H1 (cell line): ENCODE data around the gene NOL9. TPM values are rescaled to one million over a fixed set of nuclear protein-coding genes. Genes with fewer than 3 reads are reported as not detected.

Experiments used
- CTCF ChIA-PET: fragments of 300-600 bp; sonication (Branson Sonifier 250); formaldehyde crosslinking; loops from one replicate; lab custom pipeline; 2021; ENCODE audit not compliant: partially characterized antibody; lab: Charles Lee
- POLR2A ChIA-PET: fragments of 300-600 bp; sonication (Branson Sonifier 250); formaldehyde crosslinking; loops from one replicate; lab custom pipeline; 2021; ENCODE audit warnings: inconsistent platforms; ENCODE audit not compliant: partially characterized antibody; lab: Charles Lee
- DNase-seq, 2 experiments: peaks; one replicate each; pipeline versions ENCODE4 v3.0.0 to v3.0.0-alpha.2; 2010 to 2022; ENCODE audit warnings: low spot score in 2 of 2, low read depth in 1 of 2, mixed read lengths in 1 of 2
- FAIRE-seq: peaks from 2 replicates; lab custom pipeline; 2011; peaks lifted over from hg19 to GRCh38; lab: Jason Lieb, UNC
- H2AFZ ChIP-seq: 2 replicates; pipeline ENCODE4 v1.8.1; 2012; ENCODE audit warnings: low read length, inconsistent platforms
- H2AK5ac ChIP-seq: 2 replicates; pipeline ENCODE4 v1.6.1; 2013; ENCODE audit warnings: low read depth, low read length
- H2BK120ac ChIP-seq: replicated peaks from 2 replicates; pipeline ENCODE3; 2013; ENCODE audit warnings: low read depth, low read length, inconsistent platforms
- H2BK12ac ChIP-seq: 2 replicates; pipeline ENCODE4 v1.6.1; 2013; ENCODE audit warnings: low read depth, low read length
- H2BK15ac ChIP-seq: 2 replicates; pipeline ENCODE4 v1.6.1; 2013; ENCODE audit warnings: low read length
- H2BK20ac ChIP-seq: 2 replicates; pipeline ENCODE4 v1.6.1; 2013; ENCODE audit warnings: low read length
- H2BK5ac ChIP-seq: 2 replicates; pipeline ENCODE4 v1.6.1; 2013; ENCODE audit warnings: low read depth, low read length
- H3K14ac ChIP-seq: 2 replicates; pipeline ENCODE4 v1.6.1; 2013; ENCODE audit warnings: inconsistent platforms; ENCODE audit not compliant: insufficient read length
- H3K18ac ChIP-seq: 2 replicates; pipeline ENCODE4 v1.6.1; 2013; ENCODE audit warnings: low read length; ENCODE audit errors: extremely low read depth
- H3K23ac ChIP-seq: 2 replicates; pipeline ENCODE4 v1.6.1; 2013; ENCODE audit warnings: inconsistent platforms; ENCODE audit not compliant: insufficient read length
- H3K23me2 ChIP-seq: 2 replicates; pipeline ENCODE4 v1.6.1; 2013; ENCODE audit warnings: low read depth, low read length
- H3K27ac ChIP-seq: 2 replicates; pipeline ENCODE4 v1.6.1; 2011; ENCODE audit warnings: low read depth, low read length, inconsistent platforms
- H3K27me3 ChIP-seq, 4 experiments: replicated peaks in 1 of 4; 1 replicate in 1 of 4; 2 replicates in 3 of 4; pipeline versions ENCODE4 v1.6.1 to v1.8.1; 2011 to 2013; ENCODE audit warnings: low read length in 3 of 4, mild to moderate bottlenecking in 3 of 4, inconsistent platforms in 2 of 4, mixed read lengths in 2 of 4, moderate library complexity in 1 of 4; ENCODE audit not compliant: control insufficient read depth in 3 of 4, insufficient read depth in 3 of 4; ENCODE audit errors: extremely low read depth in 1 of 4
- H3K36me3 ChIP-seq, 4 experiments: 2 replicates each; pipeline versions ENCODE4 v1.6.1 to v1.8.1; 2011 to 2013; ENCODE audit warnings: mild to moderate bottlenecking in 4 of 4, low read length in 3 of 4, moderate library complexity in 2 of 4, control low read depth in 1 of 4, inconsistent platforms in 1 of 4; ENCODE audit not compliant: insufficient read depth in 4 of 4, control insufficient read depth in 2 of 4
- H3K4ac ChIP-seq: replicated peaks from 2 replicates; pipeline ENCODE3; 2013; ENCODE audit warnings: low read length, low read depth, mixed read lengths, inconsistent platforms; ENCODE audit not compliant: insufficient read length
- H3K4me1 ChIP-seq, 4 experiments: replicated peaks in 1 of 4; 1 replicate in 1 of 4; 2 replicates in 3 of 4; pipeline versions ENCODE4 v1.6.1 to v1.8.1; 2011 to 2013; ENCODE audit warnings: low read length in 3 of 4, inconsistent platforms in 2 of 4, mixed read lengths in 1 of 4; ENCODE audit not compliant: insufficient read depth in 4 of 4, control insufficient read depth in 3 of 4
- H3K4me2 ChIP-seq, 2 experiments: 2 replicates each; pipeline versions ENCODE4 v1.6.1 to v1.8.1; 2011 to 2013; ENCODE audit warnings: low read depth in 2 of 2, low read length in 2 of 2, control low read depth in 1 of 2, inconsistent platforms in 1 of 2, mild to moderate bottlenecking in 1 of 2; ENCODE audit not compliant: insufficient read depth in 1 of 2
- H3K4me3 ChIP-seq, 4 experiments: fragments of 200-600, 300-600 bp in 1 of 4; sonication (generic), shearing (Covaris generic), sonication (Bioruptor Twin) in 1 of 4; 2 replicates each; pipeline versions ENCODE4 v1.5.1 to v1.8.1; 2011 to 2016; ENCODE audit warnings: low read length in 4 of 4, low read depth in 3 of 4, control low read depth in 2 of 4, inconsistent platforms in 2 of 4, mild to moderate bottlenecking in 2 of 4, mixed read lengths in 1 of 4, moderate library complexity in 1 of 4; ENCODE audit not compliant: insufficient read depth in 2 of 4; ENCODE audit errors: extremely low read depth in 1 of 4
- H3K56ac ChIP-seq: replicated peaks from 2 replicates; pipeline ENCODE3; 2013; ENCODE audit warnings: low read depth, mild to moderate bottlenecking, mixed read lengths, low read length, inconsistent platforms; ENCODE audit not compliant: insufficient read length
- H3K79me1 ChIP-seq: 2 replicates; pipeline ENCODE4 v1.6.1; 2013; ENCODE audit warnings: low read depth, low read length, control low read depth
- H3K79me2 ChIP-seq, 2 experiments: 2 replicates each; pipeline versions ENCODE4 v1.6.1 to v1.8.1; 2012 to 2013; ENCODE audit warnings: low read length in 2 of 2, mild to moderate bottlenecking in 2 of 2, inconsistent platforms in 1 of 2; ENCODE audit not compliant: insufficient read depth in 2 of 2, control insufficient read depth in 1 of 2
- H3K9ac ChIP-seq, 4 experiments: replicated peaks in 1 of 4; 1 replicate in 1 of 4; 2 replicates in 3 of 4; pipeline versions ENCODE4 v1.6.1 to v1.8.1; 2011 to 2013; ENCODE audit warnings: low read depth in 3 of 4, low read length in 3 of 4, control low read depth in 2 of 4, mild to moderate bottlenecking in 2 of 4, moderate library complexity in 2 of 4, inconsistent platforms in 1 of 4; ENCODE audit errors: extremely low read depth in 1 of 4
- H3K9me3 ChIP-seq, 2 experiments: 2 replicates each; pipeline versions ENCODE4 v1.6.1 to v1.8.1; 2012 to 2013; ENCODE audit warnings: mild to moderate bottlenecking in 2 of 2, moderate library complexity in 2 of 2, control low read depth in 1 of 2, inconsistent platforms in 1 of 2, low read depth in 1 of 2, low read length in 1 of 2, mixed read lengths in 1 of 2; ENCODE audit not compliant: insufficient read depth in 2 of 2
- H4K20me1 ChIP-seq, 2 experiments: replicated peaks in 1 of 2; 2 replicates each; pipeline versions ENCODE3 to v1.8.1; 2011 to 2013; ENCODE audit warnings: inconsistent platforms in 2 of 2, low read length in 2 of 2, mild to moderate bottlenecking in 1 of 2; ENCODE audit not compliant: insufficient read depth in 2 of 2, control insufficient read depth in 1 of 2
- H4K5ac ChIP-seq: 2 replicates; pipeline ENCODE4 v1.6.1; 2013; ENCODE audit warnings: low read length, low read depth, mixed read lengths, inconsistent platforms; ENCODE audit not compliant: insufficient read length
- H4K8ac ChIP-seq: 2 replicates; pipeline ENCODE4 v1.8.0; 2013; ENCODE audit warnings: mild to moderate bottlenecking, moderate library complexity, low read length, inconsistent platforms; ENCODE audit not compliant: insufficient read depth; ENCODE audit errors: extremely low read depth
- H4K91ac ChIP-seq: replicated peaks from 2 replicates; pipeline ENCODE3; 2013; ENCODE audit warnings: low read length, mixed read lengths, inconsistent platforms; ENCODE audit not compliant: insufficient read length
- ATF2 ChIP-seq: IDR thresholded peaks from 2 replicates; pipeline ENCODE4 v1.6.1; 2012; ENCODE audit warnings: low read length, inconsistent platforms
- BCL11A ChIP-seq, 2 experiments: IDR thresholded peaks; one replicate each; pipeline ENCODE4 v1.6.1; 2011; ENCODE audit warnings: low read depth in 2 of 2, low read length in 2 of 2, mild to moderate bottlenecking in 2 of 2
- POLR2A ChIP-seq, 2 experiments: IDR thresholded peaks; 1 replicate in 1 of 2; 2 replicates in 1 of 2; pipeline ENCODE4 v1.6.1; 2011; ENCODE audit warnings: low read depth in 2 of 2, low read length in 2 of 2, mild to moderate bottlenecking in 2 of 2; ENCODE audit errors: control extremely low read depth in 1 of 2
- SP4 ChIP-seq: IDR thresholded peaks from 2 replicates; pipeline ENCODE4 v1.6.1; 2012; ENCODE audit warnings: low read length, inconsistent platforms
- TBP ChIP-seq: IDR thresholded peaks from 2 replicates; pipeline ENCODE4 v1.6.1; 2011; ENCODE audit warnings: low read depth, low read length, improper control_type of control experiment
- YY1 ChIP-seq: IDR thresholded peaks from 2 replicates; pipeline ENCODE4 v1.6.1; 2011; ENCODE audit warnings: low read depth, mild to moderate bottlenecking, low read length
- WGBS, 2 experiments: shearing (Covaris generic) in 1 of 2; methylation state at CpG; one replicate each; pipeline versions ENCODE4 v1.1.6 to v1.1.7; 2013 to 2015; ENCODE audit warnings: low lambda C conversion rate in 2 of 2, mixed read lengths in 2 of 2, inconsistent platforms in 1 of 2, low coverage in 1 of 2, missing lambda C conversion rate in 1 of 2; ENCODE audit not compliant: insufficient replicate concordance in 2 of 2, insufficient coverage in 1 of 2, insufficient read length in 1 of 2; ENCODE audit errors: extremely low coverage in 1 of 2, missing lambda C conversion rate in 1 of 2; 5-methylcytosine and 5-hydroxymethylcytosine counted together
- polyA plus RNA-seq, 7 experiments: library from polyadenylated mRNA; depleted of rRNA in 3 of 7; stranded (reverse) in 5 of 7; unstranded in 2 of 7; fragments of >200 nt in 5 of 7; fragments of 200-250 nt in 2 of 7; gene quantifications; 1 replicate in 5 of 7; 2 replicates in 1 of 7; 4 replicates in 1 of 7; pipeline versions ENCODE4 v1.2.1 to v1.2.3, GENCODE V29; 2011 to 2013; ENCODE audit warnings: missing spikeins in 2 of 7, mixed read lengths in 2 of 7
- total RNA-seq: library from RNA; stranded (reverse); fragmentation: NEBNext Ultra II Directional; extraction: Animal tissue kit (Norgen Biotek cat#: 25700); gene quantifications from 2 replicates; pipeline ENCODE4 v1.2.1, GENCODE V29; 2021

NOL9 gene
- total and polyA plus RNA-seq, 2 of the 8 experiments (the other 6 are each of a cell fraction or from before 2014, with no cell fraction given), result 17.1 to 38.1 TPM

GRCh38 chr1:6592865-6593593, 38.7 kb upstream of the NOL9 start:
- no peaks in the 10 kb centered on the region for H3K79me1 ChIP-seq
- H2BK120ac ChIP-seq, result no peak overlapping the region
- H3K4me1 ChIP-seq, result no peaks in the 10 kb centered on the region
- CTCF ChIA-PET, result interaction anchor here (0.8 to 1.7 kb wide), 3 partner anchors 11 to 121 kb away, joined by 3 to 4 read pairs (median 4); no protein-coding TSS in a partner anchor
- no peak overlapping the region for H3K9ac ChIP-seq
- peaks cover 3 to 54% (median 32%) of the 10 kb centered on the region in 4 experiments for H3K36me3 ChIP-seq
- POLR2A ChIA-PET, result interaction anchor here (0.9 to 17.4 kb wide), 4 partner anchors 7 to 46 kb away, joined by 3 to 196 read pairs (median 6); partner anchors contain the start of gene KLHL21
- H3K27me3 ChIP-seq, result no peaks in the 10 kb centered on the region
- peaks cover 13 to 40% of the 10 kb centered on the region in 2 experiments for H4K20me1 ChIP-seq
- H4K5ac ChIP-seq, result no peak overlapping the region
- no peak overlapping the region for H2BK20ac ChIP-seq
- DNase-seq (no peak), FAIRE-seq (no peak)
- no peak overlapping the region for H3K4ac ChIP-seq
- H2BK12ac ChIP-seq, result no peak overlapping the region
- TF ChIP-seq SP4 (no peak), BCL11A (IDR thresholded peaks at IDR 0.05; ENCODE audit: low read depth in 2 of 2, low read length in 2 of 2) (no peak), YY1 (no peak), ATF2 (no peak), TBP (no peak), POLR2A (IDR thresholded peaks at IDR 0.05; ENCODE audit: control extremely low read depth in 1 of 2, low read depth in 2 of 2, low read length in 2 of 2) (0 out of 3 replicates have a peak, but pooled peaks of 1 of the 2 experiments have one; percentile 37)
- no peak overlapping the region for H3K14ac ChIP-seq
- H3K23me2 ChIP-seq, result no peaks in the 10 kb centered on the region
- H3K27ac ChIP-seq, result no peak overlapping the region
- H3K79me2 ChIP-seq, result peaks cover 0 to 16% of the 10 kb centered on the region in 2 experiments; a peak in 1 of 4 replicates
- 95% methylated on average over 36 of the region's 38 CpGs; no CpG with 5 or more reads in 1 of the 2 experiments for WGBS, 2 experiments
- H2BK15ac ChIP-seq, result no peak overlapping the region
- H3K18ac ChIP-seq, result no peak overlapping the region
- no peak overlapping the region for H3K23ac ChIP-seq
- H3K56ac ChIP-seq, result no peak overlapping the region
- H3K4me2 ChIP-seq, result no peak overlapping the region
- H4K8ac ChIP-seq, result no peak overlapping the region
- H3K4me3 ChIP-seq, result no peak overlapping the region
- no peak overlapping the region for H2AFZ ChIP-seq
- no peak overlapping the region for H4K91ac ChIP-seq
- no peak overlapping the region for H2AK5ac ChIP-seq
- no peak overlapping the region for H2BK5ac ChIP-seq
- no peaks in the 10 kb centered on the region for H3K9me3 ChIP-seq
